ENCODE measurements around the gene CALHM1. TPM values are rescaled to one million over a fixed set of nuclear protein-coding genes. Genes with fewer than 3 reads are reported as not detected.

The CALHM1 gene
- total and polyA plus RNA-seq, 2 experiments from 2014 or later: 0.11 TPM; not detected in 1

DNA sequence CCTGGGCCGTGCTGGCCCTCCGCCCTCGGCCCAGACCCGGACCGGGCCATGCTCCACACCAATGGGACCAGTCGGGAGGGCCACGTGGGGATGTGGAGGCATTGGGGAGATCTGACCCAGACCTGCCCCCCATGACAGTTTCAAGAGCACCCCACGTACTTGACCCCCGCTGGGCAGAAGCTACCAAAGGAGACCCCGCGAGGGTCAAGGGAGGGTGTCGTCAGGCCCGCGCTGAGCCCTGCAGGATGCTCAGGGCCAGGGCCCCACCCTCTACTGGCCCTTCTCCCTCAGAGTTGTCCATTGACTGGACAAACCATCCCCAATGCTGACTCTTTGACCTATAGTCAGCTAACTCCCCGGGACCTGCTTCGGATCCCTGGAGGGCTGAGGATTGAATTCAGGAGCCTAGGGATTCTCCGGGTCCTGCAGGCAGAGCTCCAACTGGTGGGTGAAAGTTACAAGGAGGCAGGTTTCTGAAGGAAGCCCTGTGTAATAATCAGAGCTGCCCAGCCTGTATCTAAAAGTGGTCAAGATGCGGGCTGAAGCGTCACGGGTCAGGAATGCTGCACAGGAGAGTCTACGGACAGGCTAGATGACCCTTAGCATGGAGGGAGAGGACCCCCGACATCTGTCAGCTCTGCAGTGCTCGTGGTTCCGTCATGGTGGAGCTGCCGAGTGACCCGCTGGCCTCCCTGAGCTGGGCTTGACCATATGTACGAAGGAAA lies 6.0 kb downstream of the CALHM1 start (continued):
- TF ChIP-seq, protein P1, sequence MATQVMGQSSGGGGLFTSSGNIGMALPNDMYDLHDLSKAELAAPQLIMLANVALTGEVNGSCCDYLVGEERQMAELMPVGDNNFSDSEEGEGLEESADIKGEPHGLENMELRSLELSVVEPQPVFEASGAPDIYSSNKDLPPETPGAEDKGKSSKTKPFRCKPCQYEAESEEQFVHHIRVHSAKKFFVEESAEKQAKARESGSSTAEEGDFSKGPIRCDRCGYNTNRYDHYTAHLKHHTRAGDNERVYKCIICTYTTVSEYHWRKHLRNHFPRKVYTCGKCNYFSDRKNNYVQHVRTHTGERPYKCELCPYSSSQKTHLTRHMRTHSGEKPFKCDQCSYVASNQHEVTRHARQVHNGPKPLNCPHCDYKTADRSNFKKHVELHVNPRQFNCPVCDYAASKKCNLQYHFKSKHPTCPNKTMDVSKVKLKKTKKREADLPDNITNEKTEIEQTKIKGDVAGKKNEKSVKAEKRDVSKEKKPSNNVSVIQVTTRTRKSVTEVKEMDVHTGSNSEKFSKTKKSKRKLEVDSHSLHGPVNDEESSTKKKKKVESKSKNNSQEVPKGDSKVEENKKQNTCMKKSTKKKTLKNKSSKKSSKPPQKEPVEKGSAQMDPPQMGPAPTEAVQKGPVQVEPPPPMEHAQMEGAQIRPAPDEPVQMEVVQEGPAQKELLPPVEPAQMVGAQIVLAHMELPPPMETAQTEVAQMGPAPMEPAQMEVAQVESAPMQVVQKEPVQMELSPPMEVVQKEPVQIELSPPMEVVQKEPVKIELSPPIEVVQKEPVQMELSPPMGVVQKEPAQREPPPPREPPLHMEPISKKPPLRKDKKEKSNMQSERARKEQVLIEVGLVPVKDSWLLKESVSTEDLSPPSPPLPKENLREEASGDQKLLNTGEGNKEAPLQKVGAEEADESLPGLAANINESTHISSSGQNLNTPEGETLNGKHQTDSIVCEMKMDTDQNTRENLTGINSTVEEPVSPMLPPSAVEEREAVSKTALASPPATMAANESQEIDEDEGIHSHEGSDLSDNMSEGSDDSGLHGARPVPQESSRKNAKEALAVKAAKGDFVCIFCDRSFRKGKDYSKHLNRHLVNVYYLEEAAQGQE (IDR thresholded peaks at IDR 0.05; ENCODE audit: unreplicated experiment): no peak
- TF ChIP-seq, protein P2, sequence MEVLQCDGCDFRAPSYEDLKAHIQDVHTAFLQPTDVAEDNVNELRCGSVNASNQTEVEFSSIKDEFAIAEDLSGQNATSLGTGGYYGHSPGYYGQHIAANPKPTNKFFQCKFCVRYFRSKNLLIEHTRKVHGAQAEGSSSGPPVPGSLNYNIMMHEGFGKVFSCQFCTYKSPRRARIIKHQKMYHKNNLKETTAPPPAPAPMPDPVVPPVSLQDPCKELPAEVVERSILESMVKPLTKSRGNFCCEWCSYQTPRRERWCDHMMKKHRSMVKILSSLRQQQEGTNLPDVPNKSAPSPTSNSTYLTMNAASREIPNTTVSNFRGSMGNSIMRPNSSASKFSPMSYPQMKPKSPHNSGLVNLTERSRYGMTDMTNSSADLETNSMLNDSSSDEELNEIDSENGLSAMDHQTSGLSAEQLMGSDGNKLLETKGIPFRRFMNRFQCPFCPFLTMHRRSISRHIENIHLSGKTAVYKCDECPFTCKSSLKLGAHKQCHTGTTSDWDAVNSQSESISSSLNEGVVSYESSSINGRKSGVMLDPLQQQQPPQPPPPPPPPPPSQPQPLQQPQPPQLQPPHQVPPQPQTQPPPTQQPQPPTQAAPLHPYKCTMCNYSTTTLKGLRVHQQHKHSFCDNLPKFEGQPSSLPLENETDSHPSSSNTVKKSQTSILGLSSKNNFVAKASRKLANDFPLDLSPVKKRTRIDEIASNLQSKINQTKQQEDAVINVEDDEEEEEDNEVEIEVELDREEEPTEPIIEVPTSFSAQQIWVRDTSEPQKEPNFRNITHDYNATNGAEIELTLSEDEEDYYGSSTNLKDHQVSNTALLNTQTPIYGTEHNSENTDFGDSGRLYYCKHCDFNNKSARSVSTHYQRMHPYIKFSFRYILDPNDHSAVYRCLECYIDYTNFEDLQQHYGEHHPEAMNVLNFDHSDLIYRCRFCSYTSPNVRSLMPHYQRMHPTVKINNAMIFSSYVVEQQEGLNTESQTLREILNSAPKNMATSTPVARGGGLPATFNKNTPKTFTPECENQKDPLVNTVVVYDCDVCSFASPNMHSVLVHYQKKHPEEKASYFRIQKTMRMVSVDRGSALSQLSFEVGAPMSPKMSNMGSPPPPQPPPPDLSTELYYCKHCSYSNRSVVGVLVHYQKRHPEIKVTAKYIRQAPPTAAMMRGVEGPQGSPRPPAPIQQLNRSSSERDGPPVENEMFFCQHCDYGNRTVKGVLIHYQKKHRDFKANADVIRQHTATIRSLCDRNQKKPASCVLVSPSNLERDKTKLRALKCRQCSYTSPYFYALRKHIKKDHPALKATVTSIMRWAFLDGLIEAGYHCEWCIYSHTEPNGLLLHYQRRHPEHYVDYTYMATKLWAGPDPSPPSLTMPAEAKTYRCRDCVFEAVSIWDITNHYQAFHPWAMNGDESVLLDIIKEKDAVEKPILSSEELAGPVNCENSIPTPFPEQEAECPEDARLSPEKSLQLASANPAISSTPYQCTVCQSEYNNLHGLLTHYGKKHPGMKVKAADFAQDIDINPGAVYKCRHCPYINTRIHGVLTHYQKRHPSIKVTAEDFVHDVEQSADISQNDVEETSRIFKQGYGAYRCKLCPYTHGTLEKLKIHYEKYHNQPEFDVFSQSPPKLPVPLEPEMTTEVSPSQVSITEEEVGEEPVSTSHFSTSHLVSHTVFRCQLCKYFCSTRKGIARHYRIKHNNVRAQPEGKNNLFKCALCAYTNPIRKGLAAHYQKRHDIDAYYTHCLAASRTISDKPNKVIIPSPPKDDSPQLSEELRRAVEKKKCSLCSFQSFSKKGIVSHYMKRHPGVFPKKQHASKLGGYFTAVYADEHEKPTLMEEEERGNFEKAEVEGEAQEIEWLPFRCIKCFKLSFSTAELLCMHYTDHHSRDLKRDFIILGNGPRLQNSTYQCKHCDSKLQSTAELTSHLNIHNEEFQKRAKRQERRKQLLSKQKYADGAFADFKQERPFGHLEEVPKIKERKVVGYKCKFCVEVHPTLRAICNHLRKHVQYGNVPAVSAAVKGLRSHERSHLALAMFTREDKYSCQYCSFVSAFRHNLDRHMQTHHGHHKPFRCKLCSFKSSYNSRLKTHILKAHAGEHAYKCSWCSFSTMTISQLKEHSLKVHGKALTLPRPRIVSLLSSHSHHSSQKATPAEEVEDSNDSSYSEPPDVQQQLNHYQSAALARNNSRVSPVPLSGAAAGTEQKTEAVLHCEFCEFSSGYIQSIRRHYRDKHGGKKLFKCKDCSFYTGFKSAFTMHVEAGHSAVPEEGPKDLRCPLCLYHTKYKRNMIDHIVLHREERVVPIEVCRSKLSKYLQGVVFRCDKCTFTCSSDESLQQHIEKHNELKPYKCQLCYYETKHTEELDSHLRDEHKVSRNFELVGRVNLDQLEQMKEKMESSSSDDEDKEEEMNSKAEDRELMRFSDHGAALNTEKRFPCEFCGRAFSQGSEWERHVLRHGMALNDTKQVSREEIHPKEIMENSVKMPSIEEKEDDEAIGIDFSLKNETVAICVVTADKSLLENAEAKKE (CRISPR knock-in tag; IDR thresholded peaks at IDR 0.05): no peak
- no peak for TF ChIP-seq EZH2phosphoT487 (IDR thresholded peaks at IDR 0.05; ENCODE audit: unreplicated experiment)
